GM23338 (cell line): ENCODE results near the gene DAGLA. TPM values are rescaled to one million over a fixed set of nuclear protein-coding genes. Genes with fewer than 3 reads are reported as not detected.

Experiments
- ATAC-seq: fragments of 200-7000 bp; cut with Tn5 transposase; 3 replicates; pipeline ENCODE4 v1.9.1; 2020
- DNase-seq: peaks from one replicate; pipeline ENCODE4 v3.0.0-alpha.2; 2015; ENCODE audit warnings: low spot score
- H2AFZ ChIP-seq: fragments of 200-600 bp; sonication (generic); 2 replicates; pipeline ENCODE4 v1.8.0; 2016; ENCODE audit warnings: antibody characterized with exemption, mild to moderate bottlenecking, moderate library complexity
- H3F3A ChIP-seq: fragments of 200-600 bp; sonication (generic); replicated peaks from 2 replicates; pipeline ENCODE4 v1.8.0; 2017; ENCODE audit warnings: antibody characterized with exemption, mixed run types, low read depth
- H3K27ac ChIP-seq: fragments of 200-600 bp; sonication (generic); 2 replicates; pipeline ENCODE4 v1.6.1; 2016; ENCODE audit warnings: low read depth
- H3K27me3 ChIP-seq: fragments of 200-600 bp; sonication (generic); 2 replicates; pipeline ENCODE4 v1.8.0; 2016; ENCODE audit warnings: mild to moderate bottlenecking, mixed run types, moderate library complexity; ENCODE audit not compliant: insufficient read depth
- H3K36me3 ChIP-seq: fragments of 200-600 bp; sonication (generic); 2 replicates; pipeline ENCODE4 v1.8.0; 2016; ENCODE audit warnings: mild to moderate bottlenecking; ENCODE audit not compliant: insufficient read depth
- H3K4me1 ChIP-seq: fragments of 200-600 bp; sonication (generic); 2 replicates; pipeline ENCODE4 v1.8.0; 2016; ENCODE audit warnings: mild to moderate bottlenecking, moderate library complexity; ENCODE audit not compliant: insufficient read depth
- H3K4me2 ChIP-seq: fragments of 200-600 bp; sonication (generic); 2 replicates; pipeline ENCODE4 v1.7.1; 2017; ENCODE audit warnings: mixed run types
- H3K4me3 ChIP-seq: fragments of 200-600 bp; sonication (generic); 2 replicates; pipeline ENCODE4 v1.6.1; 2016; ENCODE audit warnings: mixed run types
- H3K79me2 ChIP-seq: fragments of 200-600 bp; sonication (generic); replicated peaks from 2 replicates; pipeline ENCODE4 v1.8.0; 2017; ENCODE audit warnings: mild to moderate bottlenecking; ENCODE audit not compliant: insufficient read depth
- H3K9me2 ChIP-seq: fragments of 200-600 bp; sonication (generic); 2 replicates; pipeline ENCODE4 v1.8.0; 2017; ENCODE audit not compliant: insufficient read depth
- H4K20me1 ChIP-seq: fragments of 200-600 bp; sonication (generic); replicated peaks from 2 replicates; pipeline ENCODE4 v1.8.0; 2017; ENCODE audit warnings: mild to moderate bottlenecking; ENCODE audit not compliant: insufficient read depth
- H3K27ac Mint-ChIP-seq: 2 replicates; pipeline ENCODE4 v1.8.0; 2020; ENCODE audit warnings: inconsistent platforms, mild to moderate bottlenecking, moderate library complexity, mixed read lengths
- H3K27me3 Mint-ChIP-seq: 3 replicates; pipeline ENCODE4 v1.8.0; 2022; ENCODE audit warnings: low read depth, mild to moderate bottlenecking, moderate library complexity, mixed read lengths, inconsistent platforms; ENCODE audit not compliant: insufficient read depth, poor library complexity
- H3K36me3 Mint-ChIP-seq: 3 replicates; pipeline ENCODE4 v1.8.0; 2021; ENCODE audit warnings: low read depth, mild to moderate bottlenecking, inconsistent platforms, moderate library complexity, mixed read lengths
- H3K4me1 Mint-ChIP-seq: 3 replicates; pipeline ENCODE4 v1.8.0; 2020; ENCODE audit warnings: mild to moderate bottlenecking, inconsistent platforms, mixed read lengths
- H3K4me3 Mint-ChIP-seq: 3 replicates; pipeline ENCODE4 v1.8.0; 2021; ENCODE audit warnings: moderate library complexity, mild to moderate bottlenecking, inconsistent platforms, mixed read lengths
- H3K9me3 Mint-ChIP-seq: 3 replicates; pipeline ENCODE4 v1.8.0; 2020; ENCODE audit warnings: moderate library complexity, mild to moderate bottlenecking, inconsistent platforms, mixed read lengths
- CREB1 ChIP-seq: fragments of 250-450 bp; sonication (Bioruptor Pico); IDR thresholded peaks from 2 replicates; pipeline ENCODE4 v1.5.0; 2020; ENCODE audit warnings: low read depth, mild to moderate bottlenecking, moderate library complexity
- CTCF ChIP-seq, 2 experiments: fragments of 200-600 bp in 1 of 2; sonication (generic) in 1 of 2; conservative IDR thresholded peaks; 2 replicates each; pipeline versions ENCODE4 v1.5.1 to v1.6.1; 2016 to 2017; ENCODE audit warnings: antibody characterized with exemption in 2 of 2, low read depth in 2 of 2, mild to moderate bottlenecking in 2 of 2, moderate library complexity in 1 of 2
- EZH2 ChIP-seq: fragments of 200-600 bp; sonication (generic); IDR thresholded peaks from one replicate; pipeline ENCODE4 v1.8.0; 2017; ENCODE audit warnings: antibody characterized with exemption, mild to moderate bottlenecking, low read depth; ENCODE audit not compliant: unreplicated experiment
- NANOG ChIP-seq: IDR thresholded peaks from 2 replicates; pipeline ENCODE4 v1.6.1; 2016; ENCODE audit warnings: antibody characterized with exemption, borderline replicate concordance
- POLR2AphosphoS5 ChIP-seq: IDR thresholded peaks from 2 replicates; pipeline ENCODE4 v1.6.1; 2016; ENCODE audit warnings: antibody characterized with exemption, low read depth
- ZNF462 ChIP-seq: fragments of 250-450 bp; sonication (Bioruptor Pico); IDR thresholded peaks from 2 replicates; pipeline ENCODE4 v1.5.0; 2020; ENCODE audit warnings: mild to moderate bottlenecking, moderate library complexity
- polyA plus RNA-seq: library from polyadenylated mRNA; unstranded; fragments of >200 nt; fragmentation: Nextera tagmentation; extraction: Ambion mirVana; gene quantifications from 2 replicates; pipeline ENCODE4 v1.2.1, GENCODE V29; 2016
- total RNA-seq: library from RNA; depleted of rRNA; stranded (reverse); fragments of >200 nt; shearing (Covaris generic); gene quantifications from 2 replicates; pipeline ENCODE4 v1.2.3, GENCODE V29; 2014

Gene DAGLA
- total and polyA plus RNA-seq, 2 experiments from 2014 or later = 0.55 to 2.5 TPM

- Histone ChIP-seq H4K20me1 (no peaks in the 10 kb centered on the region), H2AFZ (no peak overlapping the region), H3K4me1 (no peaks in the 10 kb centered on the region), H3K27ac (no peak overlapping the region), H3K36me3 (no peaks in the 10 kb centered on the region), H3K4me2 (no peak overlapping the region), H3K4me3 (no peak overlapping the region), H3K79me2 (no peaks in the 10 kb centered on the region), H3K9me2 (no peaks in the 10 kb centered on the region), H3K27me3 (no peaks in the 10 kb centered on the region), H3F3A (no peaks in the 10 kb centered on the region)
- Mint-ChIP-seq H3K36me3 (peaks cover 4% of the 10 kb centered on the region; the same call in 1 of the 3 replicates), H3K4me1 (no peaks in the 10 kb centered on the region; the same call in 2 of the 3 replicates), H3K27me3 (peaks cover 11% of the 10 kb centered on the region), H3K4me3 (no peak overlapping the region), H3K9me3 (no peaks in the 10 kb centered on the region), H3K27ac (no peak overlapping the region)
- ATAC-seq (no peak), DNase-seq (no peak)
- TF ChIP-seq POLR2AphosphoS5 (no peak), EZH2 (no peak), NANOG (no peak), ZNF462 (CRISPR knock-in tag) (no peak)
These were observed 56.1 kb downstream of the DAGLA start for GRCh38 chr11:61736310-61736709.

DNA sequence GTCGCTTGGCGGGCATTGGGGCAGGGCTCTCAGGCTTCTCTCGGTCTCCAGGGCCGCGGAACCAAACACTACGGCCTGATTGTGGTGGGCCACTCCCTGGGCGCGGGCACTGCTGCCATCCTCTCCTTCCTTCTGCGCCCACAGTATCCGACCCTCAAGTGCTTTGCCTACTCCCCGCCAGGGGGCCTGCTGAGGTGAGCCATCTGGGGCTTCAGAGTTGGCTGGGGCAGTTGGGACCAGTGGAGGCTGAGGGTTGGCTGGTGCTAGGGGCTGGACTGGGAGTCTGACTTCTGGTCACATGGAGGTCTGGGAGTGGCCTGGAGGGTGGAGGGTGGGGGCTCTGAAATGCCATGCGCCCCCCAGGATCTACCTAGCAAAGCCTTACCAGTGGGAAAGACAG, 56.9 kb downstream of the DAGLA start:
- TF ChIP-seq CTCF (conservative IDR thresholded peaks at IDR 0.05; ENCODE audit: low read depth in 2 of 2) = peak in 1 of 2 experiments; percentile 50; a peak in 3 of 4 replicates
- no peak for TF ChIP-seq CREB1 (CRISPR knock-in tag)
- peaks cover 14% of the 10 kb centered on the region for H3K27me3 Mint-ChIP-seq
- DNase-seq (peak; percentile 57), ATAC-seq (peak; percentile 33)
- Histone ChIP-seq H3K79me2 (no peaks in the 10 kb centered on the region), H3K4me2 (no peak overlapping the region), H3K9me2 (no peaks in the 10 kb centered on the region), H3K36me3 (no peaks in the 10 kb centered on the region), H3K4me3 (no peak overlapping the region), H4K20me1 (no peaks in the 10 kb centered on the region), H2AFZ (no peak overlapping the region), H3K27ac (no peak overlapping the region), H3K4me1 (no peaks in the 10 kb centered on the region), H3F3A (no peaks in the 10 kb centered on the region), H3K27me3 (no peaks in the 10 kb centered on the region)
- H3K4me3 Mint-ChIP-seq = no peak overlapping the region
- H3K4me1 Mint-ChIP-seq = no peaks in the 10 kb centered on the region; the same call in 2 of the 3 replicates
- no peaks in the 10 kb centered on the region for H3K9me3 Mint-ChIP-seq
- H3K36me3 Mint-ChIP-seq = peaks cover 9% of the 10 kb centered on the region; the same call in 2 of the 3 replicates
- no peak overlapping the region for H3K27ac Mint-ChIP-seq
